Activated B cell treated with CpG ODN at 0.5 μM for 24 hours (primary cell): ENCODE results near the gene ARMC12. TPM values are rescaled to one million over a fixed set of nuclear protein-coding genes. Genes with fewer than 3 reads are reported as not detected.

Experiments used
- ATAC-seq: fragments of 200-7000 bp; cut with Tn5 transposase; one replicate; pipeline ENCODE4 v1.10.0; 2021; ENCODE audit warnings: low read depth, mild to moderate bottlenecking, moderate library complexity
- CTCF ChIA-PET: fragments of 350-600 bp; sonication (Branson Sonifier 250); formaldehyde crosslinking; loops from one replicate; lab custom pipeline; 2021; ENCODE audit warnings: antibody characterized with exemption; lab: Charles Lee
- POLR2A ChIA-PET: fragments of 350-600 bp; sonication (Branson Sonifier 250); formaldehyde crosslinking; loops from one replicate; lab custom pipeline; 2021; ENCODE audit warnings: antibody characterized with exemption; lab: Charles Lee
- DNase-seq: peaks from one replicate; pipeline ENCODE4 v3.0.0; 2022
- H3K27ac Mint-ChIP-seq: one replicate; pipeline ENCODE4 v1.8.0; 2020; ENCODE audit warnings: mixed read lengths
- H3K27me3 Mint-ChIP-seq: one replicate; pipeline ENCODE4 v1.8.0; 2021; ENCODE audit warnings: mixed read lengths
- H3K36me3 Mint-ChIP-seq: one replicate; pipeline ENCODE4 v1.8.0; 2021; ENCODE audit warnings: low read depth, mixed read lengths
- H3K4me1 Mint-ChIP-seq: one replicate; pipeline ENCODE4 v1.8.0; 2021; ENCODE audit warnings: mixed read lengths
- H3K4me3 Mint-ChIP-seq: one replicate; pipeline ENCODE4 v1.8.0; 2020; ENCODE audit warnings: mild to moderate bottlenecking, mixed read lengths
- H3K9me3 Mint-ChIP-seq: one replicate; pipeline ENCODE4 v1.8.0; 2020; ENCODE audit warnings: mixed read lengths
- CTCF ChIP-seq: fragments of 200-600 bp; IDR thresholded peaks from one replicate; pipeline ENCODE4 v1.8.0; 2022; ENCODE audit warnings: antibody characterized with exemption, mild to moderate bottlenecking
- intact Hi-C: fragments of 100-400 bp; cut with micrococcal nuclease; formaldehyde crosslinking; loops from one replicate; pipeline ENCODE4 v1.15.1; 2024
- total RNA-seq: library from RNA; stranded (reverse); gene quantifications from 2 replicates; pipeline ENCODE4 v1.2.3, GENCODE V29; 2022

ARMC12 gene
- total RNA-seq, 1 donor from 2014 or later, result 0.89 TPM

- Mint-ChIP-seq H3K4me1 (no peaks in the 10 kb centered on the region), H3K27me3 (no peaks in the 10 kb centered on the region), H3K4me3 (no peak overlapping the region), H3K36me3 (no peaks in the 10 kb centered on the region), H3K9me3 (peaks cover 5% of the 10 kb centered on the region), H3K27ac (no peak overlapping the region)
- intact Hi-C loops, result no loop called here
- ChIA-PET POLR2A (interaction anchor here (0.7 kb wide), 1 partner anchor 25 kb away, joined by 3 read pairs; no protein-coding TSS in a partner anchor), CTCF (no interaction called here)
- ATAC-seq, result no peak
- no peak for TF ChIP-seq CTCF
- DNase-seq, result no peak
These were observed 8.7 kb downstream of the ARMC12 start for GRCh38 chr6:35745509-35745908.

GRCh38 chr6:35746516-35746915 lies 9.7 kb downstream of the ARMC12 start:
- DNase-seq (no peak), ATAC-seq (no peak)
- no peak overlapping the region for H3K27ac Mint-ChIP-seq
- TF ChIP-seq CTCF, result no peak
- H3K4me3 Mint-ChIP-seq, result no peak overlapping the region
- H3K36me3 Mint-ChIP-seq, result no peaks in the 10 kb centered on the region
- no peaks in the 10 kb centered on the region for H3K4me1 Mint-ChIP-seq
- ChIA-PET CTCF (no interaction called here), POLR2A (no interaction called here)
- H3K27me3 Mint-ChIP-seq, result peaks cover 1% of the 10 kb centered on the region
- intact Hi-C loops, result no loop called here
- H3K9me3 Mint-ChIP-seq, result peaks cover 5% of the 10 kb centered on the region

GRCh38 chr6:35747877-35748276 lies 11.0 kb downstream of the ARMC12 start:
- ATAC-seq (no peak), DNase-seq (no peak)
- H3K4me1 Mint-ChIP-seq, result no peaks in the 10 kb centered on the region
- H3K36me3 Mint-ChIP-seq, result no peaks in the 10 kb centered on the region
- ChIA-PET POLR2A (no interaction called here), CTCF (no interaction called here)
- intact Hi-C loops, result no loop called here
- no peak overlapping the region for H3K4me3 Mint-ChIP-seq
- peaks cover 1% of the 10 kb centered on the region for H3K27me3 Mint-ChIP-seq
- H3K9me3 Mint-ChIP-seq, result peaks cover 5% of the 10 kb centered on the region
- TF ChIP-seq CTCF, result no peak
- H3K27ac Mint-ChIP-seq, result no peak overlapping the region

- intact Hi-C loops, result no loop called here
- Mint-ChIP-seq H3K27ac (no peak overlapping the region), H3K4me3 (no peak overlapping the region), H3K4me1 (no peaks in the 10 kb centered on the region), H3K36me3 (no peaks in the 10 kb centered on the region), H3K9me3 (peaks cover 5% of the 10 kb centered on the region), H3K27me3 (peaks cover 1% of the 10 kb centered on the region)
- POLR2A ChIA-PET, result no interaction called here
- TF ChIP-seq CTCF, result no peak
- ATAC-seq, result no peak
- DNase-seq, result no peak
- CTCF ChIA-PET, result interaction anchor here (2.4 kb wide), 1 partner anchor 14 kb away, joined by 6 read pairs; the partner anchor contains the start of gene ARMC12
These were observed 13.7 kb downstream of the ARMC12 start for GRCh38 chr6:35750557-35750956.

- Mint-ChIP-seq H3K4me1 (no peaks in the 10 kb centered on the region), H3K27me3 (peaks cover 1% of the 10 kb centered on the region), H3K27ac (no peak overlapping the region), H3K36me3 (no peaks in the 10 kb centered on the region), H3K4me3 (no peak overlapping the region), H3K9me3 (peaks cover 5% of the 10 kb centered on the region)
- TF ChIP-seq CTCF, result no peak
- intact Hi-C loops, result no loop called here
- ChIA-PET CTCF (interaction anchor here (2.4 kb wide), 1 partner anchor 15 kb away, joined by 6 read pairs; the partner anchor contains the start of gene ARMC12), POLR2A (no interaction called here)
- no peak for ATAC-seq
- DNase-seq, result no peak
These were observed 14.8 kb downstream of the ARMC12 start for GRCh38 chr6:35751594-35751993.
